ENCODE results near the gene PDLIM5. TPM values are rescaled to one million over a fixed set of nuclear protein-coding genes. Genes with fewer than 3 reads are reported as not detected.
A peak's percentile ranks its signal among the peaks of the same experiment; 100 is the strongest.

PDLIM5 gene
- total and polyA plus RNA-seq, 9 donors, result 24.9 to 160 (median 87.8) TPM

- WGBS, 3 donors, result 5 to 19% (median 8%) methylated on average over 1 of the region's 1 CpG
- DNase-seq, result peak; percentile 22 to 70 (median 49)
- Histone ChIP-seq H3K4me1 (ENCODE audit: insufficient read depth) (peaks cover 3% of the 10 kb centered on the region), H3K36me3 (no peaks in the 10 kb centered on the region), H3K27ac (no peak overlapping the region), H3K27me3 (no peaks in the 10 kb centered on the region), H3K9me3 (no peaks in the 10 kb centered on the region), H3K4me3 (no peak overlapping the region)
- TF ChIP-seq POLR2A (IDR thresholded peaks at IDR 0.05), result no peak
- intact Hi-C loops (cut with DNase I), result no loop called here
These were observed 125.4 kb downstream of the PDLIM5 start for GRCh38 chr4:94577136-94577535.

GRCh38 chr4:94578195-94578594 lies 126.5 kb downstream of the PDLIM5 start:
- TF ChIP-seq EP300 (IDR thresholded peaks at IDR 0.05) (no peak), POLR2A (IDR thresholded peaks at IDR 0.05) (no peak), CTCF (IDR thresholded peaks at IDR 0.05) (no peak)
- 54 to 56% (median 56%) methylated on average over 2 of the region's 2 CpGs for WGBS, 3 donors
- intact Hi-C loops (cut with DNase I), result no loop called here
- Histone ChIP-seq H3K4me3 (no peak overlapping the region), H3K4me1 (ENCODE audit: insufficient read depth) (peaks cover 3% of the 10 kb centered on the region), H3K9me3 (no peaks in the 10 kb centered on the region), H3K36me3 (no peaks in the 10 kb centered on the region), H3K27me3 (no peaks in the 10 kb centered on the region), H3K27ac (no peak overlapping the region)
- DNase-seq, result no peak

GRCh38 chr4:94581766-94582165 lies 130.0 kb downstream of the PDLIM5 start:
- H3K4me1 ChIP-seq (ENCODE audit: insufficient read depth), result no peaks in the 10 kb centered on the region
- no peak overlapping the region for H3K4me3 ChIP-seq
- intact Hi-C loops (cut with DNase I), result no loop called here
- no peaks in the 10 kb centered on the region for H3K27me3 ChIP-seq
- no peak for TF ChIP-seq POLR2A (IDR thresholded peaks at IDR 0.05)
- no peaks in the 10 kb centered on the region for H3K36me3 ChIP-seq
- WGBS, 3 donors, result 93 to 98% (median 96%) methylated on average over 2 of the region's 2 CpGs
- no peaks in the 10 kb centered on the region for H3K9me3 ChIP-seq
- no peak overlapping the region for H3K27ac ChIP-seq
- no peak for DNase-seq

GRCh38 chr4:94582517-94582916 lies 130.8 kb downstream of the PDLIM5 start:
- Histone ChIP-seq H3K36me3 (no peaks in the 10 kb centered on the region), H3K4me3 (no peak overlapping the region), H3K27me3 (no peaks in the 10 kb centered on the region), H3K27ac (no peak overlapping the region), H3K9me3 (no peaks in the 10 kb centered on the region), H3K4me1 (ENCODE audit: insufficient read depth) (no peaks in the 10 kb centered on the region)
- WGBS, 3 donors, result 68 to 82% (median 77%) methylated on average over 2 of the region's 2 CpGs
- TF ChIP-seq POLR2A (IDR thresholded peaks at IDR 0.05) (no peak), EP300 (IDR thresholded peaks at IDR 0.05) (no peak), CTCF (IDR thresholded peaks at IDR 0.05) (no peak)
- DNase-seq, result no peak
- intact Hi-C loops (cut with DNase I), result no loop called here

- DNase-seq, result no peak
- Histone ChIP-seq H3K4me3 (no peak overlapping the region), H3K36me3 (no peaks in the 10 kb centered on the region), H3K9me3 (no peaks in the 10 kb centered on the region), H3K27ac (no peak overlapping the region), H3K27me3 (no peaks in the 10 kb centered on the region), H3K4me1 (ENCODE audit: insufficient read depth) (no peaks in the 10 kb centered on the region)
- intact Hi-C loops (cut with DNase I), result no loop called here
- TF ChIP-seq EP300 (IDR thresholded peaks at IDR 0.05) (no peak), CTCF (IDR thresholded peaks at IDR 0.05) (no peak), POLR2A (IDR thresholded peaks at IDR 0.05) (no peak)
- WGBS, 3 donors, result 65 to 83% (median 76%) methylated on average over 3 of the region's 3 CpGs
These were observed 132.3 kb downstream of the PDLIM5 start for GRCh38 chr4:94583914-94584641.
